NT2/D1 (cell line): ENCODE results near the gene USP8.

ENCODE experiments used
- SUZ12 ChIP-seq: IDR thresholded peaks from 2 replicates; pipeline ENCODE4 v1.6.1; 2011; ENCODE audit not compliant: insufficient read length, insufficient read depth; ENCODE audit errors: extremely low read depth
- YY1 ChIP-seq: IDR thresholded peaks from 2 replicates; pipeline ENCODE4 v1.6.1; 2011; ENCODE audit not compliant: insufficient read length, insufficient read depth
- ZNF274 ChIP-seq: IDR thresholded peaks from 2 replicates; pipeline ENCODE4 v1.6.1; 2011; ENCODE audit warnings: mild to moderate bottlenecking, low read depth, low read length

DNA sequence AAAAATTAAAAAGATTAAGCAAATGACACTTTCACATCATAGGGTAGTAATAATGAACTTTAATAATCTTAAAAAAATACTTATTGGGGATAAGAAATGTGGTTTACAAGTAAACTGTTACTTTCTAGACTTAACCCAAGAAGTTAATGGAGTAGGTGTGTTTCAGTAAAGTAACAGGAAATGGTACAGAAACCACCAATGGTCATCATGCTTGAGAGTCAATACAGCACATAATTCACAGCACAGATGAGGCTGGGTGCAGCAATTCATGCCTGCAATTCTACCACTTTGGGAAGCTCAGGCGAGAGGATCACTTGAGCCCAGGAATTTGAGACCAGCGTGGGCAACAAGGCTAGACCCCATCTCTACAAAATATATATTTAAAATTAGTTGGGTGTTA, 133.8 kb downstream of the USP8 start:
- no peak for TF ChIP-seq YY1
- TF ChIP-seq ZNF274: no peak
- TF ChIP-seq SUZ12: no peak
